K562 (cell line): ENCODE measurements around the gene RSBN1L. TPM values are rescaled to one million over a fixed set of nuclear protein-coding genes. Genes with fewer than 3 reads are reported as not detected.

ENCODE experiments used
- ATAC-seq: fragments of 200-7000 bp; cut with Tn5 transposase; 3 replicates; pipeline ENCODE4 v1.9.1; 2020; ENCODE audit warnings: moderate library complexity
- BruUV-seq: library from RNA; stranded (reverse); fragments of 400-500 nt; replicated peaks from 2 replicates; lab custom pipeline; 2021; lab: Mats Ljungman, UMichigan
- CTCF ChIA-PET: fragments of 300-600 bp; formaldehyde crosslinking; extraction: SDS; loops from one replicate; lab custom pipeline; 2021; ENCODE audit warnings: low intra/inter-chr PET ratio; lab: Yijun Ruan, JAX
- POLR2A ChIA-PET: fragments of 300-600, 350-650 bp; sonication (Branson Sonifier 250); formaldehyde crosslinking; extraction: SDS; loops from one replicate; lab custom pipeline; 2021; ENCODE audit warnings: antibody characterized with exemption, inconsistent platforms; lab: Yijun Ruan, JAX
- DNase-seq, 4 experiments: peaks; one replicate each; pipeline versions ENCODE4 v3.0.0 to v3.0.0-alpha.2; 2011 to 2018; ENCODE audit warnings: low spot score in 3 of 4, mixed read lengths in 3 of 4; ENCODE audit errors: extremely low read depth in 1 of 4
- FAIRE-seq: peaks from 2 replicates; lab custom pipeline; 2011; peaks lifted over from hg19 to GRCh38; lab: Jason Lieb, UNC
- H2AFZ ChIP-seq: 2 replicates; pipeline ENCODE4 v1.6.0; 2011; ENCODE audit warnings: low read depth, low read length, control low read depth, inconsistent platforms
- H3K27ac ChIP-seq: fragments of 200-600 bp; 3 replicates; pipeline ENCODE4 v1.8.0; 2011; ENCODE audit warnings: low read depth, mild to moderate bottlenecking, control low read depth, inconsistent platforms, low read length, moderate library complexity, mixed read lengths; ENCODE audit errors: extremely low read depth
- H3K27me3 ChIP-seq, 2 experiments: fragments of 300-600 bp in 1 of 2; 2 replicates in 1 of 2; 3 replicates in 1 of 2; pipeline versions ENCODE4 v1.6.0 to v1.8.0; 2011; ENCODE audit warnings: inconsistent platforms in 2 of 2, low read length in 2 of 2, mild to moderate bottlenecking in 1 of 2, mixed read lengths in 1 of 2, moderate library complexity in 1 of 2; ENCODE audit not compliant: control insufficient read depth in 2 of 2, insufficient read depth in 2 of 2
- H3K36me3 ChIP-seq: fragments of 300-600 bp; 3 replicates; pipeline ENCODE4 v1.8.0; 2011; ENCODE audit warnings: mild to moderate bottlenecking, low read length, inconsistent platforms; ENCODE audit not compliant: control insufficient read depth, insufficient read depth
- H3K4me1 ChIP-seq, 2 experiments: fragments of 200-600 bp in 1 of 2; replicated peaks in 1 of 2; 2 replicates in 1 of 2; 3 replicates in 1 of 2; pipeline versions ENCODE4 v1.5.1 to v1.8.0; 2011; ENCODE audit warnings: inconsistent platforms in 2 of 2, low read length in 2 of 2, mild to moderate bottlenecking in 1 of 2, mixed read lengths in 1 of 2, moderate library complexity in 1 of 2; ENCODE audit not compliant: control insufficient read depth in 2 of 2, insufficient read depth in 2 of 2
- H3K4me2 ChIP-seq: 2 replicates; pipeline ENCODE4 v1.6.1; 2011; ENCODE audit warnings: low read length, control low read depth, inconsistent platforms, mixed read lengths; ENCODE audit not compliant: insufficient read depth
- H3K4me3 ChIP-seq: fragments of 200-600 bp; sonication (generic), shearing (Covaris generic); 2 replicates; pipeline ENCODE4 v1.5.1; 2016; ENCODE audit warnings: control low read depth, inconsistent platforms
- H3K79me2 ChIP-seq: fragments of 200-600 bp; 3 replicates; pipeline ENCODE4 v1.8.0; 2011; ENCODE audit warnings: low read length, inconsistent platforms; ENCODE audit not compliant: control insufficient read depth, insufficient read depth
- H3K9ac ChIP-seq, 2 experiments: 2 replicates each; pipeline versions ENCODE4 v1.6.0 to v1.6.1; 2011; ENCODE audit warnings: low read depth in 2 of 2, low read length in 2 of 2, control low read depth in 1 of 2, inconsistent platforms in 1 of 2, mild to moderate bottlenecking in 1 of 2, mixed read lengths in 1 of 2; ENCODE audit not compliant: insufficient read depth in 1 of 2
- H3K9me1 ChIP-seq: one replicate; pipeline ENCODE4 v1.6.0; 2011; ENCODE audit warnings: inconsistent platforms, mild to moderate bottlenecking, low read length, moderate library complexity; ENCODE audit not compliant: control insufficient read depth, insufficient read depth
- H3K9me3 ChIP-seq: replicated peaks from 2 replicates; pipeline ENCODE4 v1.5.1; 2011; ENCODE audit warnings: low read depth, low read length, inconsistent platforms; ENCODE audit not compliant: control insufficient read depth, insufficient read depth
- H4K20me1 ChIP-seq: replicated peaks from 2 replicates; pipeline ENCODE4 v1.6.1; 2011; ENCODE audit warnings: low read length, inconsistent platforms, mixed read lengths; ENCODE audit not compliant: control insufficient read depth, insufficient read depth
- CEBPG ChIP-seq, 3 experiments: fragments of 200-800 bp in 1 of 3; sonication (Bioruptor generic) in 1 of 3; sonication (generic) in 1 of 3; formaldehyde crosslinking in 1 of 3; IDR thresholded peaks in 2 of 3; conservative IDR thresholded peaks in 1 of 3; 2 replicates each; pipeline versions ENCODE4 v1.6.1 to v1.8.0; 2016 to 2022; ENCODE audit warnings: missing compliant biosample characterization in 2 of 3, missing genetic modification characterization in 2 of 3, mild to moderate bottlenecking in 1 of 3, missing genetic modification reagents in 1 of 3
- FOXP1 ChIP-seq: sonication (generic); formaldehyde crosslinking; IDR thresholded peaks from 2 replicates; pipeline ENCODE4 v1.8.0; 2022; ENCODE audit warnings: mild to moderate bottlenecking, missing genetic modification reagents
- HDAC1 ChIP-seq, 2 experiments: fragments of 450-650 bp; IDR thresholded peaks; 2 replicates each; pipeline ENCODE4 v1.6.1; 2016 to 2017; ENCODE audit warnings: inconsistent platforms in 1 of 2, mild to moderate bottlenecking in 1 of 2, moderate library complexity in 1 of 2
- MTA1 ChIP-seq: fragments of 450-650 bp; IDR thresholded peaks from 2 replicates; pipeline ENCODE4 v1.6.1; 2017; ENCODE audit warnings: borderline replicate concordance
- NFATC3 ChIP-seq: fragments of 450-650 bp; IDR thresholded peaks from 2 replicates; pipeline ENCODE4 v1.6.1; 2017; ENCODE audit warnings: mild to moderate bottlenecking
- PCBP1 ChIP-seq: fragments of 200-400 bp; formaldehyde crosslinking; IDR thresholded peaks from 2 replicates; pipeline ENCODE4 v1.6.1; 2018; ENCODE audit warnings: mild to moderate bottlenecking, low read depth, low read length; ENCODE audit not compliant: poor library complexity, severe bottlenecking
- POU5F1 ChIP-seq: fragments of 150-350 bp; IDR thresholded peaks from 2 replicates; pipeline ENCODE4 v1.6.1; 2014; ENCODE audit warnings: borderline replicate concordance, low read length, low read depth, mild to moderate bottlenecking; ENCODE audit not compliant: partially characterized antibody
- ZNF217 ChIP-seq: sonication (generic); formaldehyde crosslinking; IDR thresholded peaks from 2 replicates; pipeline ENCODE4 v1.8.0; 2022; ENCODE audit warnings: mild to moderate bottlenecking, missing genetic modification reagents
- in situ Hi-C: fragments of 300-500 bp; cut with MboI; formaldehyde crosslinking; loops from 4 replicates; pipeline ENCODE4 v1.15.0; 2018; ENCODE audit warnings: inconsistent platforms, mixed read lengths
- intact Hi-C: fragments of 100-400 bp; cut with micrococcal nuclease; formaldehyde crosslinking; loops from 2 replicates; pipeline ENCODE4 v1.14.2; 2022
- polyA plus RNA-seq, 8 experiments: library from polyadenylated mRNA; depleted of rRNA in 4 of 8; stranded (reverse) in 5 of 8; unstranded in 3 of 8; fragments of >200 nt; fragmentation: Nextera tagmentation in 2 of 8; fragmentation: Illumina TruSeq in 1 of 8; extraction: Ambion mirVana in 2 of 8; extraction: Trizol in 1 of 8; gene quantifications; 2 replicates each; pipeline versions ENCODE4 v1.2.1 to v1.2.3, GENCODE V29; 2011 to 2014; ENCODE audit warnings: inconsistent platforms in 1 of 8, missing spikeins in 1 of 8
- total RNA-seq, 7 experiments: library from RNA; depleted of rRNA in 6 of 7; stranded (reverse); fragments of >200 nt in 6 of 7; fragmentation: Illumina TruSeq in 2 of 7; extraction: Trizol in 2 of 7; gene quantifications; 2 replicates each; pipeline versions ENCODE4 v1.2.1 to v1.2.3, GENCODE V29; 2011 to 2021; ENCODE audit warnings: low replicate concordance in 1 of 7
- TF ChIP-seq, protein P1 (sequence below): IDR thresholded peaks from 2 replicates; pipeline ENCODE4 v1.6.1; 2012; ENCODE audit warnings: low read depth, low read length, improper control_type of control experiment, borderline replicate concordance
- TF ChIP-seq, protein P2 (sequence below): sonication (generic); formaldehyde crosslinking; IDR thresholded peaks from 2 replicates; pipeline ENCODE4 v1.8.0; 2022; ENCODE audit warnings: mild to moderate bottlenecking, missing genetic modification reagents, borderline replicate concordance

The RSBN1L gene
- total and polyA plus RNA-seq, 9 of the 15 experiments (the other 6 are each of a cell fraction or from before 2014, with no cell fraction given), result 6.2 to 35.2 (median 20.1) TPM

DNA sequence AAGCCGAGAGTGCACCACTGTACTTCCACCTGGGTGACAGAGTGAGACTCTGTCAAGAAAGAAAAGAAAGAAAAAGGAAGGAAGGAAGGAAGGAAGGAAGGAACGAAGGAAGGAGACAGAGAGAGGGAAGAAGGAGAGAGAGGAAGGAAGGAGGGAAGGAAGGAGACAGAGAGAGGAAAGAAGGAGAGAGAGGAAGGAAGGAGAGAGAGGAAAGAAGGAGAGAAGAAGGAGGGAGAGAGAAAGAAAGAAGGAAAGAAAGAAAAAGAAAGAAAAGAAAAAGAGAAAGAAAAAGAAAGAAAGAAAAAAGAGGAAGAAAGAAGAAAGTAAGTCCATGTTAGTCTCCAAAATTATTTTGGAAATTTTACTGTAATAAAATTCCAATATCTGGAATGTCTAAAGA, 33.4 kb upstream of the RSBN1L start (continued):
- no peak for TF ChIP-seq PCBP1
- 0 out of 4 replicates have a peak, but pooled peaks of 1 of the 2 experiments have one; percentile 29 for TF ChIP-seq HDAC1 (IDR thresholded peaks at IDR 0.05)
- TF ChIP-seq FOXP1 (CRISPR knock-in tag), result no peak
- TF ChIP-seq MTA1, result 0 out of 2 replicates have a peak, but pooled peaks have one; percentile 22
- no peak for TF ChIP-seq NFATC3
- TF ChIP-seq, protein P1, sequence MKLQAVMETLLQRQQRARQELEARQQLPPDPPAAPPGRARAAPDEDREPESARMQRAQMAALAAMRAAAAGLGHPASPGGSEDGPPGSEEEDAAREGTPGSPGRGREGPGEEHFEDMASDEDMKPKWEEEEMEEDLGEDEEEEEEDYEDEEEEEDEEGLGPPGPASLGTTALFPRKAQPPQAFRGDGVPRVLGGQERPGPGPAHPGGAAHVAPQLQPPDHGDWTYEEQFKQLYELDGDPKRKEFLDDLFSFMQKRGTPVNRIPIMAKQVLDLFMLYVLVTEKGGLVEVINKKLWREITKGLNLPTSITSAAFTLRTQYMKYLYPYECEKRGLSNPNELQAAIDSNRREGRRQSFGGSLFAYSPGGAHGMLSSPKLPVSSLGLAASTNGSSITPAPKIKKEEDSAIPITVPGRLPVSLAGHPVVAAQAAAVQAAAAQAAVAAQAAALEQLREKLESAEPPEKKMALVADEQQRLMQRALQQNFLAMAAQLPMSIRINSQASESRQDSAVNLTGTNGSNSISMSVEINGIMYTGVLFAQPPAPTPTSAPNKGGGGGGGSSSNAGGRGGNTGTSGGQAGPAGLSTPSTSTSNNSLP, result no peak

DNA sequence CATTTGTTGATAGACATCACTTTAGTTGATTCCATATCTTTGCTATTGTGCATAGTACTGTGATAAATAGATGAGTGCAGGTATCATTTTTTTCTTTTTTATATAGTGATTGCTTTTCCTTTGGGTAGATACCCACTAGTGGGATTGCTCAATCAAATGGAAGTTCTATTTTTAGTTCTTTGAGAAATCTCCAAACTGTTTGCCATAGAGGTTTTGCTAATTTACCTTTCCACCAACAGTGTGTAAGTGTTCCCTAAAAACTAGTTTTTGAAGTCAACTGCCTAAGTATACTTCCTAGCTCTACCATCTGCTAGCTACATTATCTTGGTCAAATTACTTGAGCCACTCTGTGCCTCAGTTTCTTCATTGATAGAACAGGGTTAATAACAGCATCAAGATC, 31.5 kb upstream of the RSBN1L start:
- no TSS peak for BruUV-seq
- intact Hi-C loops (loop anchor here (5.0 kb wide), 1 partner anchor 363 kb away; no protein-coding TSS in a partner anchor), in situ Hi-C loops (loop anchor here (5.0 to 25.0 kb wide), 3 partner anchors 268 to 548 kb away; no protein-coding TSS in a partner anchor)
- CTCF ChIA-PET, result interaction anchor here (0.6 kb wide), 1 partner anchor 274 kb away, joined by 4 read pairs; no protein-coding TSS in a partner anchor
- no peak for ATAC-seq
- Histone ChIP-seq H3K79me2 (no peaks in the 10 kb centered on the region), H3K27ac (no peak overlapping the region), H3K9me1 (no peaks in the 10 kb centered on the region), H3K9ac (no peak overlapping the region), H3K4me1 (no peaks in the 10 kb centered on the region), H2AFZ (no peak overlapping the region), H3K4me2 (no peak overlapping the region), H3K4me3 (no peak overlapping the region), H3K27me3 (no peaks in the 10 kb centered on the region), H4K20me1 (no peaks in the 10 kb centered on the region), H3K9me3 (no peaks in the 10 kb centered on the region), H3K36me3 (no peaks in the 10 kb centered on the region)
- FAIRE-seq, result no peak
- DNase-seq, result no peak
- POLR2A ChIA-PET, result interaction anchor here (1.5 kb wide), 1 partner anchor 30 kb away, joined by 3 read pairs; no protein-coding TSS in a partner anchor
- TF ChIP-seq, protein P2, sequence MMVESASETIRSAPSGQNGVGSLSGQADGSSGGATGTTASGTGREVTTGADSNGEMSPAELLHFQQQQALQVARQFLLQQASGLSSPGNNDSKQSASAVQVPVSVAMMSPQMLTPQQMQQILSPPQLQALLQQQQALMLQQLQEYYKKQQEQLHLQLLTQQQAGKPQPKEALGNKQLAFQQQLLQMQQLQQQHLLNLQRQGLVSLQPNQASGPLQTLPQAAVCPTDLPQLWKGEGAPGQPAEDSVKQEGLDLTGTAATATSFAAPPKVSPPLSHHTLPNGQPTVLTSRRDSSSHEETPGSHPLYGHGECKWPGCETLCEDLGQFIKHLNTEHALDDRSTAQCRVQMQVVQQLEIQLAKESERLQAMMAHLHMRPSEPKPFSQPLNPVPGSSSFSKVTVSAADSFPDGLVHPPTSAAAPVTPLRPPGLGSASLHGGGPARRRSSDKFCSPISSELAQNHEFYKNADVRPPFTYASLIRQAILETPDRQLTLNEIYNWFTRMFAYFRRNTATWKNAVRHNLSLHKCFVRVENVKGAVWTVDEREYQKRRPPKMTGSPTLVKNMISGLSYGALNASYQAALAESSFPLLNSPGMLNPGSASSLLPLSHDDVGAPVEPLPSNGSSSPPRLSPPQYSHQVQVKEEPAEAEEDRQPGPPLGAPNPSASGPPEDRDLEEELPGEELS (CRISPR knock-in tag), result no peak
- no peak for TF ChIP-seq CEBPG (CRISPR knock-in tag; IDR thresholded peaks at IDR 0.05)
- TF ChIP-seq CEBPG (tag; conservative IDR thresholded peaks at IDR 0.05 in 1 of 2, IDR thresholded peaks at IDR 0.05 in 1 of 2), result 0 out of 4 replicates have a peak, but pooled peaks of 1 of the 2 experiments have one; percentile 24
- no peak for TF ChIP-seq ZNF217 (CRISPR knock-in tag)
- no peak for TF ChIP-seq POU5F1
